Adrenal gland (tissue), 12 donors: ENCODE results near the gene DYSF. TPM values are rescaled to one million over a fixed set of nuclear protein-coding genes. Genes with fewer than 3 reads are reported as not detected.

Source experiments
- DNase-seq, 7 donors: peaks; one replicate each; pipeline ENCODE4 v3.0.0-alpha.2; 2019 to 2020
- H3K27ac ChIP-seq, 5 donors: fragments of 200-600 bp; sonication (generic) in 4 of 5; 1 replicate in 3 of 5; 2 replicates in 2 of 5; pipeline versions ENCODE4 v1.5.1 to v1.8.0; 2016 to 2020; ENCODE audit warnings: mild to moderate bottlenecking in 1 of 5
- H3K27me3 ChIP-seq: fragments of 200-600 bp; 2 replicates; pipeline ENCODE4 v1.8.0; 2021
- H3K36me3 ChIP-seq, 2 donors: fragments of 200-600 bp; replicated peaks in 1 of 2; 1 replicate in 1 of 2; 2 replicates in 1 of 2; pipeline versions ENCODE4 v1.5.1 to v1.8.0; 2018 to 2022
- H3K4me1 ChIP-seq, 2 donors: fragments of 200-600 bp; replicated peaks in 1 of 2; 1 replicate in 1 of 2; 2 replicates in 1 of 2; pipeline versions ENCODE4 v1.5.1 to v1.8.0; 2018 to 2021
- H3K4me3 ChIP-seq, 4 donors: fragments of 200-600 bp; sonication (generic) in 3 of 4; one replicate each; pipeline ENCODE4 v1.5.1; 2016 to 2018
- H3K9me3 ChIP-seq, 3 donors: fragments of 200-600 bp; sonication (generic) in 1 of 3; replicated peaks in 1 of 3; 1 replicate in 2 of 3; 2 replicates in 1 of 3; pipeline versions ENCODE4 v1.5.1 to v1.8.0; 2016 to 2021
- CTCF ChIP-seq, 6 experiments: fragments of 450-650 bp in 4 of 6; fragments of 200-600 bp in 2 of 6; sonication (generic) in 1 of 6; IDR thresholded peaks; 1 replicate in 5 of 6; 2 replicates in 1 of 6; pipeline versions ENCODE4 v1.5.1 to v1.8.0; 2016 to 2021; ENCODE audit warnings: antibody characterized with exemption in 6 of 6, mild to moderate bottlenecking in 2 of 6, moderate library complexity in 1 of 6
- POLR2A ChIP-seq, 2 donors: fragments of 450-650 bp; IDR thresholded peaks; one replicate each; pipeline ENCODE4 v1.6.1; 2017; ENCODE audit warnings: antibody characterized with exemption in 2 of 2, mild to moderate bottlenecking in 2 of 2, moderate library complexity in 1 of 2
- WGBS, 4 donors: extraction: QIAGEN DNeasy Blood & Tissue Kit in 2 of 4; methylation state at CpG; one replicate each; pipeline versions ENCODE4 v1.1.5 to v1.1.7; 2013 to 2017; 5-methylcytosine and 5-hydroxymethylcytosine counted together
- intact Hi-C, 2 donors: fragments of 100-400 bp; cut with DNase I; formaldehyde crosslinking; loops; one replicate each; pipeline versions ENCODE4 v1.14.1 to v1.15.0; 2022 to 2023
- polyA plus RNA-seq, 3 donors: library from polyadenylated mRNA; stranded (reverse); fragments of 200-250 nt in 2 of 3; fragments of 350-450 nt in 1 of 3; fragmentation: Illumina TruSeq in 1 of 3; extraction: RNeasy Lipid Tissue Mini Kit (QIAGEN cat#74804) in 1 of 3; gene quantifications; one replicate each; pipeline ENCODE4 v1.2.3, GENCODE V29; 2013 to 2014
- total RNA-seq, 9 donors: library from RNA; depleted of rRNA in 4 of 9; stranded (reverse); fragments of >200 nt in 4 of 9; fragments of 120-200 nt in 1 of 9; fragmentation: NEBNext Ultra II Directional in 1 of 9; extraction: Animal tissue kit (Norgen Biotek cat#: 25700) in 1 of 9; gene quantifications; one replicate each; pipeline versions ENCODE4 v1.1.0 to v1.2.4, GENCODE V29; 2013 to 2023
- donor health status: healthy with polysubstance abuse.
- donor health status: Bipolar disorder and iron deficiency.
- donor health status: DM: yes; HTN: yes; CAD: no.
- donor health status: DM: no; HTN: no; CAD: no.
- donor health status: DM: no; HTN: no; CAD: no.
- donor health status: DM: yes; HTN: yes; CAD: no.

The DYSF gene
- total and polyA plus RNA-seq, 12 donors: 3.2 to 22.4 (median 15.3) TPM

GRCh38 chr2:71671203-71671854 lies 218.0 kb downstream of the DYSF start:
- TF ChIP-seq CTCF (IDR thresholded peaks at IDR 0.05) (no peak), POLR2A (IDR thresholded peaks at IDR 0.05) (no peak)
- intact Hi-C loops: no loop called here
- DNase-seq: peak in 2 of 7 donors; percentile 25 to 36
- Histone ChIP-seq H3K27me3 (no peaks in the 10 kb centered on the region), H3K27ac (no peak overlapping the region), H3K9me3 (no peaks in the 10 kb centered on the region), H3K4me1 (no peaks in the 10 kb centered on the region), H3K4me3 (no peak overlapping the region), H3K36me3 (no peaks in the 10 kb centered on the region)
- 68 to 76% (median 72%) methylated on average over 6 of the region's 6 CpGs for WGBS, 4 donors

GRCh38 chr2:71671895-71672825 lies 218.8 kb downstream of the DYSF start:
- intact Hi-C loops: no loop called here
- Histone ChIP-seq H3K4me3 (no peak overlapping the region), H3K4me1 (no peaks in the 10 kb centered on the region), H3K27ac (no peak overlapping the region), H3K9me3 (no peaks in the 10 kb centered on the region), H3K27me3 (no peaks in the 10 kb centered on the region), H3K36me3 (no peaks in the 10 kb centered on the region)
- peak in 1 of 7 donors; percentile 17 for DNase-seq
- TF ChIP-seq CTCF (IDR thresholded peaks at IDR 0.05): no peak
- no peak for TF ChIP-seq POLR2A (IDR thresholded peaks at IDR 0.05)
- 87 to 91% (median 88%) methylated on average over 16 to 28 of the region's 28 CpGs for WGBS, 4 donors

- no peak overlapping the region for H3K4me3 ChIP-seq
- TF ChIP-seq POLR2A (IDR thresholded peaks at IDR 0.05) (no peak), CTCF (IDR thresholded peaks at IDR 0.05) (no peak)
- H3K36me3 ChIP-seq: no peaks in the 10 kb centered on the region
- intact Hi-C loops: no loop called here
- H3K27ac ChIP-seq: no peak overlapping the region
- peak in 1 of 7 donors; percentile 13 for DNase-seq
- no peaks in the 10 kb centered on the region for H3K9me3 ChIP-seq
- no peaks in the 10 kb centered on the region for H3K27me3 ChIP-seq
- no peaks in the 10 kb centered on the region for H3K4me1 ChIP-seq
- 89 to 96% (median 92%) methylated on average over 7 to 14 of the region's 14 CpGs for WGBS, 4 donors
Measured at GRCh38 chr2:71672826-71673795, 219.8 kb downstream of the DYSF start.
